HEK293 (cell line): ENCODE results near the gene SNAPC4.

Experiments used
- CTCF ChIA-PET: fragments of 350-600 bp; formaldehyde crosslinking; extraction: SDS; loops from one replicate; lab custom pipeline; 2021; ENCODE audit warnings: antibody characterized with exemption; lab: Yijun Ruan, JAX
- POLR2A ChIA-PET: fragments of 300-600 bp; formaldehyde crosslinking; extraction: SDS; loops from one replicate; lab custom pipeline; 2020; ENCODE audit warnings: antibody characterized with exemption, inconsistent platforms; lab: Yijun Ruan, JAX
- H3K27ac ChIP-seq: fragments of 200-500 bp; sonication (Bioruptor generic); 2 replicates; pipeline ENCODE4 v1.5.1; 2014; ENCODE audit warnings: low read depth, low read length, control low read depth, inconsistent platforms; ENCODE audit errors: extremely low read depth
- H3K36me3 ChIP-seq, 2 experiments: fragments of 200-500 bp in 1 of 2; sonication (Bioruptor generic) in 1 of 2; 1 replicate in 1 of 2; 2 replicates in 1 of 2; pipeline ENCODE4 v1.5.1; 2014 to 2017; ENCODE audit warnings: inconsistent platforms in 2 of 2, low read length in 2 of 2; ENCODE audit not compliant: control insufficient read depth in 2 of 2, insufficient read depth in 1 of 2
- H3K4me1 ChIP-seq: fragments of 200-500 bp; sonication (Bioruptor generic); 2 replicates; pipeline ENCODE4 v1.5.1; 2014; ENCODE audit warnings: mild to moderate bottlenecking, low read length, inconsistent platforms; ENCODE audit not compliant: control insufficient read depth, insufficient read depth
- H3K4me3 ChIP-seq: 2 replicates; pipeline ENCODE4 v1.5.1; 2011; ENCODE audit warnings: low read depth, mild to moderate bottlenecking, control low read depth, low read length, moderate library complexity
- H3K9me3 ChIP-seq: fragments of 200-500 bp; sonication (Bioruptor generic); 2 replicates; pipeline ENCODE4 v1.5.1; 2014; ENCODE audit warnings: low read depth, low read length, inconsistent platforms; ENCODE audit not compliant: control insufficient read depth, insufficient read depth
- BCL6B ChIP-seq: fragments of 450-650 bp; formaldehyde crosslinking; IDR thresholded peaks from 2 replicates; pipeline ENCODE4 v1.5.1; 2017; ENCODE audit warnings: missing biosample characterization, missing genetic modification characterization
- GLIS1 ChIP-seq: fragments of 450-650 bp; formaldehyde crosslinking; IDR thresholded peaks from 2 replicates; pipeline ENCODE4 v1.5.1; 2016; ENCODE audit warnings: missing biosample characterization, missing genetic modification characterization
- SALL2 ChIP-seq: fragments of 450-650 bp; formaldehyde crosslinking; IDR thresholded peaks from 2 replicates; pipeline ENCODE4 v1.5.0; 2017; ENCODE audit warnings: missing biosample characterization, mild to moderate bottlenecking, missing genetic modification characterization, borderline replicate concordance
- TCF7L2 ChIP-seq: IDR thresholded peaks from 2 replicates; pipeline ENCODE4 v1.6.1; 2011; ENCODE audit warnings: low read depth, mild to moderate bottlenecking, inconsistent platforms, low read length, moderate library complexity, borderline replicate concordance
- ZFHX2 ChIP-seq: fragments of 450-650 bp; formaldehyde crosslinking; conservative IDR thresholded peaks from 2 replicates; pipeline ENCODE4 v1.5.1; 2016; ENCODE audit warnings: missing biosample characterization, missing genetic modification characterization
- ZNF10 ChIP-seq: fragments of 450-650 bp; formaldehyde crosslinking; IDR thresholded peaks from 2 replicates; pipeline ENCODE4 v1.5.1; 2017; ENCODE audit warnings: missing biosample characterization, missing genetic modification characterization
- ZNF155 ChIP-seq: fragments of 450-650 bp; formaldehyde crosslinking; IDR thresholded peaks from 2 replicates; pipeline ENCODE4 v1.5.1; 2016; ENCODE audit warnings: missing biosample characterization, missing genetic modification characterization
- ZNF16 ChIP-seq: fragments of 450-650 bp; formaldehyde crosslinking; IDR thresholded peaks from 2 replicates; pipeline ENCODE4 v1.5.1; 2016; ENCODE audit warnings: low read depth, missing biosample characterization, missing genetic modification characterization
- ZNF169 ChIP-seq: fragments of 450-650 bp; formaldehyde crosslinking; IDR thresholded peaks from 2 replicates; pipeline ENCODE4 v1.5.1; 2016; ENCODE audit warnings: missing biosample characterization, missing genetic modification characterization
- ZNF184 ChIP-seq: fragments of 450-650 bp; IDR thresholded peaks from 2 replicates; pipeline ENCODE4 v1.5.1; 2018; ENCODE audit warnings: missing biosample characterization, mild to moderate bottlenecking, missing genetic modification characterization
- ZNF214 ChIP-seq: fragments of 450-650 bp; formaldehyde crosslinking; IDR thresholded peaks from 2 replicates; pipeline ENCODE4 v1.5.1; 2017; ENCODE audit warnings: missing biosample characterization, mild to moderate bottlenecking, missing genetic modification characterization, borderline replicate concordance
- ZNF324 ChIP-seq: fragments of 450-650 bp; formaldehyde crosslinking; IDR thresholded peaks from 2 replicates; pipeline ENCODE4 v1.5.1; 2016; ENCODE audit warnings: missing biosample characterization, missing genetic modification characterization
- ZNF366 ChIP-seq: fragments of 450-650 bp; formaldehyde crosslinking; conservative IDR thresholded peaks from 2 replicates; pipeline ENCODE4 v1.5.1; 2016; ENCODE audit warnings: missing biosample characterization, missing genetic modification characterization
- ZNF449 ChIP-seq: fragments of 450-650 bp; formaldehyde crosslinking; IDR thresholded peaks from 2 replicates; pipeline ENCODE4 v1.5.1; 2017; ENCODE audit warnings: missing biosample characterization, mild to moderate bottlenecking, missing genetic modification characterization, moderate library complexity
- ZNF558 ChIP-seq: fragments of 450-650 bp; formaldehyde crosslinking; IDR thresholded peaks from 2 replicates; pipeline ENCODE4 v1.5.1; 2016; ENCODE audit warnings: missing biosample characterization, missing genetic modification characterization
- ZNF585B ChIP-seq: fragments of 450-650 bp; formaldehyde crosslinking; IDR thresholded peaks from 2 replicates; pipeline ENCODE4 v1.5.1; 2016; ENCODE audit warnings: missing biosample characterization, missing genetic modification characterization
- ZNF654 ChIP-seq: fragments of 450-650 bp; formaldehyde crosslinking; IDR thresholded peaks from 2 replicates; pipeline ENCODE4 v1.5.1; 2016; ENCODE audit warnings: low read depth, missing biosample characterization, missing genetic modification characterization
- ZNF664 ChIP-seq: fragments of 450-650 bp; formaldehyde crosslinking; IDR thresholded peaks from 2 replicates; pipeline ENCODE4 v1.5.1; 2016; ENCODE audit warnings: missing biosample characterization, missing genetic modification characterization
- TF ChIP-seq, protein P1 (sequence below): fragments of 450-650 bp; formaldehyde crosslinking; IDR thresholded peaks from 2 replicates; pipeline ENCODE4 v1.5.1; 2016; ENCODE audit warnings: missing biosample characterization, missing genetic modification characterization, low read depth

The SNAPC4 gene

DNA sequence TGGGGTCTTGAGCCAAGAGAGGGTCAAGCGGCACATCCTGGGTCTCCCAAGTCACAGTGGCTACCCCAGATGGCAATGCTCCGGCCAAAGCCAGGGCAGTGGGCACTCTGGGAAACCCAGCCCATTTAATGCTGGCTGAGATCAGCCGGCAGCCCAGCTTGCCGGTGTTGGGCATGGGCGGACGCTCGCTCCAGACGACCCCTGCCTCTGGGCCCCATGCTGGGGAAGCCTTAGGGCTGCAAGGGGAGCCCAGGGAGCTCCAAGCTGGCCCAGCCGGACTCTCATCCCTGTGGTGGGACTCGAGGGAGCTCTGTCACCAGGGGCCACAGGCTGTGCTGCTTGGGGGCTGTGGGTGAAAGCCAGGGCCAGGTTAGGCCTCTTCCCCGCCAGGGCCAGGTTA is 20.6 kb downstream of the SNAPC4 start:
- no peaks in the 10 kb centered on the region for H3K4me1 ChIP-seq
- no peak overlapping the region for H3K4me3 ChIP-seq
- POLR2A ChIA-PET, result interaction anchor here (0.5 to 1.3 kb wide), 4 partner anchors 10 to 37 kb away, joined by 3 to 4 read pairs (median 4); no protein-coding TSS in a partner anchor
- H3K9me3 ChIP-seq, result no peaks in the 10 kb centered on the region
- no peak for TF ChIP-seq BCL6B (tag by site-specific recombination)
- no peak for TF ChIP-seq ZFHX2 (tag by site-specific recombination)
- TF ChIP-seq ZNF366 (tag by site-specific recombination), result no peak
- no peak for TF ChIP-seq ZNF169
- no peak for TF ChIP-seq GLIS1 (tag by site-specific recombination)
- TF ChIP-seq ZNF654 (tag by site-specific recombination), result no peak
- no peak for TF ChIP-seq ZNF558 (tag by site-specific recombination)
- H3K27ac ChIP-seq, result no peak overlapping the region
- CTCF ChIA-PET, result interaction anchor here (1.0 kb wide), 1 partner anchor 22 kb away, joined by 3 read pairs; no protein-coding TSS in a partner anchor
- H3K36me3 ChIP-seq, result peaks cover 0 to 97% of the 10 kb centered on the region in 2 experiments; a peak in 2 of 3 replicates

GRCh38 chr9:136379003-136379287 is 21.0 kb downstream of the SNAPC4 start:
- no peak overlapping the region for H3K4me3 ChIP-seq
- peaks cover 0 to 94% of the 10 kb centered on the region in 2 experiments; a peak in 2 of 3 replicates for H3K36me3 ChIP-seq
- no peaks in the 10 kb centered on the region for H3K4me1 ChIP-seq
- ChIA-PET CTCF (no interaction called here), POLR2A (interaction anchor here (1.3 to 1.4 kb wide), 2 partner anchors 13 to 14 kb away, joined by 3 to 4 read pairs; no protein-coding TSS in a partner anchor)
- no peak overlapping the region for H3K27ac ChIP-seq
- no peaks in the 10 kb centered on the region for H3K9me3 ChIP-seq
- no peak for TF ChIP-seq ZNF449 (tag by site-specific recombination)
- TF ChIP-seq ZNF184 (tag by site-specific recombination), result no peak
- no peak for TF ChIP-seq ZNF324
- TF ChIP-seq ZNF16 (tag by site-specific recombination), result no peak
- no peak for TF ChIP-seq ZNF155
- TF ChIP-seq ZNF664 (tag by site-specific recombination), result no peak
- TF ChIP-seq ZNF214 (tag by site-specific recombination), result no peak
- TF ChIP-seq ZNF585B (tag by site-specific recombination), result no peak
- no peak for TF ChIP-seq ZNF10 (tag by site-specific recombination)
- TF ChIP-seq, protein P1, sequence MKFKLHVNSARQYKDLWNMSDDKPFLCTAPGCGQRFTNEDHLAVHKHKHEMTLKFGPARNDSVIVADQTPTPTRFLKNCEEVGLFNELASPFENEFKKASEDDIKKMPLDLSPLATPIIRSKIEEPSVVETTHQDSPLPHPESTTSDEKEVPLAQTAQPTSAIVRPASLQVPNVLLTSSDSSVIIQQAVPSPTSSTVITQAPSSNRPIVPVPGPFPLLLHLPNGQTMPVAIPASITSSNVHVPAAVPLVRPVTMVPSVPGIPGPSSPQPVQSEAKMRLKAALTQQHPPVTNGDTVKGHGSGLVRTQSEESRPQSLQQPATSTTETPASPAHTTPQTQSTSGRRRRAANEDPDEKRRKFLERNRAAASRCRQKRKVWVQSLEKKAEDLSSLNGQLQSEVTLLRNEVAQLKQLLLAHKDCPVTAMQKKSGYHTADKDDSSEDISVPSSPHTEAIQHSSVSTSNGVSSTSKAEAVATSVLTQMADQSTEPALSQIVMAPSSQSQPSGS, result no peak
- TF ChIP-seq SALL2 (tag by site-specific recombination), result no peak
- no peak for TF ChIP-seq TCF7L2
- TF ChIP-seq, all 188 proteins: peak for 0
